Ishikawa (cell line): Measurements from ENCODE around the gene CD151.

ENCODE experiments used
- EP300 ChIP-seq: IDR thresholded peaks from 2 replicates; pipeline ENCODE4 v1.6.1; 2012; ENCODE audit warnings: borderline replicate concordance
- FOXM1 ChIP-seq: IDR thresholded peaks from 2 replicates; pipeline ENCODE4 v1.6.1; 2012; ENCODE audit warnings: low read depth, borderline replicate concordance
- NFIC ChIP-seq: IDR thresholded peaks from 2 replicates; pipeline ENCODE4 v1.6.1; 2012
- TAF1 ChIP-seq: IDR thresholded peaks from 2 replicates; pipeline ENCODE4 v1.6.1; 2012; ENCODE audit warnings: low read depth, mild to moderate bottlenecking
- TCF12 ChIP-seq: IDR thresholded peaks from 2 replicates; pipeline ENCODE4 v1.6.1; 2012; ENCODE audit warnings: low read depth
- TEAD4 ChIP-seq: IDR thresholded peaks from 2 replicates; pipeline ENCODE4 v1.6.1; 2012
- YY1 ChIP-seq: IDR thresholded peaks from 2 replicates; pipeline ENCODE4 v1.6.1; 2012; ENCODE audit warnings: low read depth
- TF ChIP-seq, protein P1 (sequence below): IDR thresholded peaks from 2 replicates; pipeline ENCODE4 v1.6.1; 2012; ENCODE audit warnings: low read depth, mild to moderate bottlenecking
- TF ChIP-seq, protein P2 (sequence below): IDR thresholded peaks from 2 replicates; pipeline ENCODE4 v1.6.1; 2012

DNA sequence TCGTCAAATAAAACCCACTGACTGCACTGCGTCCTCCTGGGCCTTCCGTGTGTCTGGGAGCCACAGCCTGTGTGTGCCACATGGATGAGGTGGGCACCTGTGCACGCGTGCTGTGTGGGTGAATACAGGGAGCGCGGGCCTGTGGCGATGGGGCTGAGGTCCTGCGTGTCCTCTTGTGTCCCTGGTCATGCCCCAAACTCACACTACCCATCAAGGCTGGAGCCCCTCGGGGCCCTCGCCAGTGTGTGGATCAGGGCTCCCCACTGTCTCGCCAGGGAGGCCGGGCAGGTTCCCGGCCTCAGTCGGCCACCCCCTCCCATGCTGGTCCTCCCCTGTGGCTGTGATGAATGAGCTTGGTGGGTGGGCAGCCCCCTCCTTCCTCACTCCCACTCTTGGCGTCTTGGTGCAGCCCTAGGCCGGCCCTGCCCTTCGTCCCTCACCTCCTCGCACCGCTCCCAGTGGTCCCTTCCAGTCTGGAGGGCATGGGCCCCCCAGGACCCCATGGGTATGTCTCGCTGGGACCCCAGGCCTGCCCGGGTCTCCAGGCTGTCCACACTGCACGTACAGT is 707 bp upstream of the CD151 start:
- TF ChIP-seq FOXM1 (no peak), EP300 (no peak), NFIC (no peak), TEAD4 (no peak), YY1 (no peak), TCF12 (no peak), TAF1 (no peak)
- TF ChIP-seq, protein P1, sequence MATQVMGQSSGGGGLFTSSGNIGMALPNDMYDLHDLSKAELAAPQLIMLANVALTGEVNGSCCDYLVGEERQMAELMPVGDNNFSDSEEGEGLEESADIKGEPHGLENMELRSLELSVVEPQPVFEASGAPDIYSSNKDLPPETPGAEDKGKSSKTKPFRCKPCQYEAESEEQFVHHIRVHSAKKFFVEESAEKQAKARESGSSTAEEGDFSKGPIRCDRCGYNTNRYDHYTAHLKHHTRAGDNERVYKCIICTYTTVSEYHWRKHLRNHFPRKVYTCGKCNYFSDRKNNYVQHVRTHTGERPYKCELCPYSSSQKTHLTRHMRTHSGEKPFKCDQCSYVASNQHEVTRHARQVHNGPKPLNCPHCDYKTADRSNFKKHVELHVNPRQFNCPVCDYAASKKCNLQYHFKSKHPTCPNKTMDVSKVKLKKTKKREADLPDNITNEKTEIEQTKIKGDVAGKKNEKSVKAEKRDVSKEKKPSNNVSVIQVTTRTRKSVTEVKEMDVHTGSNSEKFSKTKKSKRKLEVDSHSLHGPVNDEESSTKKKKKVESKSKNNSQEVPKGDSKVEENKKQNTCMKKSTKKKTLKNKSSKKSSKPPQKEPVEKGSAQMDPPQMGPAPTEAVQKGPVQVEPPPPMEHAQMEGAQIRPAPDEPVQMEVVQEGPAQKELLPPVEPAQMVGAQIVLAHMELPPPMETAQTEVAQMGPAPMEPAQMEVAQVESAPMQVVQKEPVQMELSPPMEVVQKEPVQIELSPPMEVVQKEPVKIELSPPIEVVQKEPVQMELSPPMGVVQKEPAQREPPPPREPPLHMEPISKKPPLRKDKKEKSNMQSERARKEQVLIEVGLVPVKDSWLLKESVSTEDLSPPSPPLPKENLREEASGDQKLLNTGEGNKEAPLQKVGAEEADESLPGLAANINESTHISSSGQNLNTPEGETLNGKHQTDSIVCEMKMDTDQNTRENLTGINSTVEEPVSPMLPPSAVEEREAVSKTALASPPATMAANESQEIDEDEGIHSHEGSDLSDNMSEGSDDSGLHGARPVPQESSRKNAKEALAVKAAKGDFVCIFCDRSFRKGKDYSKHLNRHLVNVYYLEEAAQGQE, result no peak
- TF ChIP-seq, protein P2, sequence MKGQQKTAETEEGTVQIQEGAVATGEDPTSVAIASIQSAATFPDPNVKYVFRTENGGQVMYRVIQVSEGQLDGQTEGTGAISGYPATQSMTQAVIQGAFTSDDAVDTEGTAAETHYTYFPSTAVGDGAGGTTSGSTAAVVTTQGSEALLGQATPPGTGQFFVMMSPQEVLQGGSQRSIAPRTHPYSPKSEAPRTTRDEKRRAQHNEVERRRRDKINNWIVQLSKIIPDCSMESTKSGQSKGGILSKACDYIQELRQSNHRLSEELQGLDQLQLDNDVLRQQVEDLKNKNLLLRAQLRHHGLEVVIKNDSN, result no peak
